GM21367 (cell line): ENCODE measurements around the gene IKBKE.

Source experiments
- ATAC-seq: cut with Tn5 transposase; IDR thresholded peaks from one replicate; pipeline ENCODE4 v1.9.1; 2021; ENCODE audit not compliant: unreplicated experiment

Gene IKBKE

GRCh38 chr1:206495011-206495461, 24.8 kb downstream of the IKBKE start:
- ATAC-seq, result no peak

- ATAC-seq, result peak; percentile 17
Observed at GRCh38 chr1:206495493-206496046, 25.3 kb downstream of the IKBKE start.

GRCh38 chr1:206496131-206496793, 26.0 kb downstream of the IKBKE start:
- peak; percentile 45 for ATAC-seq

- no peak for ATAC-seq
Observed at GRCh38 chr1:206497363-206497762, 27.1 kb downstream of the IKBKE start.

GRCh38 chr1:206497774-206498173, 27.5 kb downstream of the IKBKE start:
- ATAC-seq, result no peak

- no peak for ATAC-seq
Observed at GRCh38 chr1:206498685-206499084, 28.4 kb downstream of the IKBKE start.

GRCh38 chr1:206500046-206500445, 29.8 kb downstream of the IKBKE start:
- ATAC-seq, result no peak

GRCh38 chr1:206501881-206502280, 31.6 kb downstream of the IKBKE start:
- no peak for ATAC-seq

- no peak for ATAC-seq
Observed at GRCh38 chr1:206502403-206502802, 32.1 kb downstream of the IKBKE start.

- no peak for ATAC-seq
Observed at GRCh38 chr1:206502812-206503211, 32.5 kb downstream of the IKBKE start.

- ATAC-seq, result no peak
Observed at GRCh38 chr1:206503591-206504362, 33.5 kb downstream of the IKBKE start.

GRCh38 chr1:206504363-206504713, 34.1 kb downstream of the IKBKE start:
- no peak for ATAC-seq

GRCh38 chr1:206505702-206506355, 35.6 kb downstream of the IKBKE start:
- no peak for ATAC-seq

- peak; percentile 12 for ATAC-seq
Observed at GRCh38 chr1:206506405-206507283, 36.4 kb downstream of the IKBKE start.

GRCh38 chr1:206507284-206508129, 37.2 kb downstream of the IKBKE start, which contains the start of gene RASSF5:
Gene RASSF5, plus strand, starts transcription at chr1:206507531. Its CDS starts 72 bp downstream, at chr1:206507603.
- ATAC-seq, result peak; percentile 41

- no peak for ATAC-seq
Observed at GRCh38 chr1:206508130-206508889, 38.0 kb downstream of the IKBKE start.

- ATAC-seq, result no peak
Observed at GRCh38 chr1:206508956-206509355, 38.7 kb downstream of the IKBKE start.

- ATAC-seq, result no peak
Observed at GRCh38 chr1:206509612-206510257, 39.5 kb downstream of the IKBKE start.
